Stimulated activated CD4-positive, alpha-beta T cell treated with anti-CD3 and anti-CD28 coated beads, TNF-alpha, amount 100 ng/mL, for 48 hours (primary cell): ENCODE results near the gene NCAN.

Source experiments
- DNase-seq, 3 donors: peaks; one replicate each; pipeline ENCODE4 v3.0.0-alpha.2; 2020; ENCODE audit warnings: low read depth in 3 of 3

NCAN gene

DNA sequence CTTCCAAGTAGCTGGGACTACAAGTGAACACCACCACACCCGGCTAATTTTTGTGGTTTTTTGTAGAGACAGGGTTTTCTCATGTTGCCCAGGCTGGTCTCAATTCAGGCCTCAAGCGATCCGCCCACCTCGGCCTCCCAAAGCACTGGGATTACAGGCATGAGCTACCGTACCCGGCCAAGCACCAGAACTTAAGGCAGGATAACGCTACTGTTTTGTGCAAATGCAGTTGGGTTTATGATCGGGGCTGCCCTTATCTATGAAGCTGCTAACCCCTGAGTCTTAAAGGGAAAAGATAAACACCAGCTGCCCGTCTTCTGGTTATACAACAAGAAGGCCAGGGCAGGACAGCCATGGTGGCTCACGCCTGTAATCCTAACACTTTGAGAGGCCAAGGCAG lies 73.9 kb downstream of the NCAN start:
- DNase-seq: no peak

DNA sequence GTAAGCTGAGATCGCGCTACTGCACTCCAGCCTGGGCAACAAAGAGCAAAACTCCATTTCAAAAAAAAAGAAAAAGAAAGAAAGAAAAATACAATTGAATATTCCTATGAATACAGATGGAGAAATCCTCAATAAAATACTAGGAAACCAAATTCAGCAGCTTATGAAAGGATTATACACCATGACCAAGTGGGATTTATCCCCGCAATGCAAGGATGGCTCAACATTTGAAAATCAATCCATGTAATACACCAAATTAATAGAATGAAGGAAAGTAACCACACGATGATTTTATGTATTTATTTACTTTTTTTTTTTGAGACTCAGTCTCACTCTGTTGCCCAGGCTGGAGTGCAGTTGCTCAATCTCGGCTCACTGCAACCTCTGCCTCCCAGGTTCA lies 80.8 kb downstream of the NCAN start:
- no peak for DNase-seq

- no peak for DNase-seq
Observed at GRCh38 chr19:19294914-19295313, 83.2 kb downstream of the NCAN start.

- no peak for DNase-seq
Observed at GRCh38 chr19:19296953-19297689, 85.4 kb downstream of the NCAN start.

DNA sequence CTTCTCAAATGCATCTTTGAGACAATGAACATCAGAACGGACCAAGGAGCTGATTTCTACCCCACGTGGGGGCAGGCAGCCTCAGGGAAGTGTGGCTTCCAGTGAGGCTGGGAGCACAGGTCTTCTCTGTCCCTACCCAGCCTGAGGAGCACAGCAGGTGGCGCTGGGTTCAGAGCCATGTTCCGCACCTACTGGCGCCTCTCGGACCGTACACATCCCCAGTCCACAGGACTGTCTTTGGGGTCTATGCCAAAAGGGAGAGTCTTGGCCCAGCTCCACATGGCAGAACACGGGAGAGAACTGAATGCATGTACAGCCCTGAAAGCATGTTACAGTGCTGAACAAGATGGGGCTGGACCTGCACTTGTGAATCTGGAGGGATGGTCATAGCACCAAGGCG lies 86.0 kb downstream of the NCAN start:
- no peak for DNase-seq

DNA sequence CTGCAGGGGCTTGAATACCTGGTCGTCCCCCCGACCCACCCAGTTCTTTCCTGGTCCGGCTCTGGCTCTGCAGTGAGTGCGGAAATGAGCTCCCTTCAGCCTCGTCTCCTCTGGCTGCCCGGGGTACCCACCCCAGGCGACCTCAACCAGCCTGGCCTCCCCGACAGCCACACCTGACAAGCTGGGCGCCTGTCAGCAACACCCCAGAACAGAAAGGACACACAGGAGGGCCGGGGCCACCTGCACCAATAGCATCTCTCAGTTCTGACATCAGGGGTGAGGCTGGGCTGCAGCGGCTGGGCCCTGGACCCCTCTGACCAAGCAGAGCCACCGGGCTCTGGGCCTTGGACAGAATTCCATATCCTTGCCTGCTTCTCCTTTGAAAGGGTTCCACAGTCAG lies 88.9 kb downstream of the NCAN start:
- no peak for DNase-seq
